ENCODE data around the gene RBCK1. TPM values are rescaled to one million over a fixed set of nuclear protein-coding genes. Genes with fewer than 3 reads are reported as not detected.
A peak's percentile ranks its signal among the peaks of the same experiment; 100 is the strongest.

The RBCK1 gene
- total and polyA plus RNA-seq, 9 of the 15 experiments (the other 6 are each of a cell fraction or from before 2014, with no cell fraction given) = 5.9 to 59.3 (median 26.5) TPM

- TF ChIP-seq, protein P1, sequence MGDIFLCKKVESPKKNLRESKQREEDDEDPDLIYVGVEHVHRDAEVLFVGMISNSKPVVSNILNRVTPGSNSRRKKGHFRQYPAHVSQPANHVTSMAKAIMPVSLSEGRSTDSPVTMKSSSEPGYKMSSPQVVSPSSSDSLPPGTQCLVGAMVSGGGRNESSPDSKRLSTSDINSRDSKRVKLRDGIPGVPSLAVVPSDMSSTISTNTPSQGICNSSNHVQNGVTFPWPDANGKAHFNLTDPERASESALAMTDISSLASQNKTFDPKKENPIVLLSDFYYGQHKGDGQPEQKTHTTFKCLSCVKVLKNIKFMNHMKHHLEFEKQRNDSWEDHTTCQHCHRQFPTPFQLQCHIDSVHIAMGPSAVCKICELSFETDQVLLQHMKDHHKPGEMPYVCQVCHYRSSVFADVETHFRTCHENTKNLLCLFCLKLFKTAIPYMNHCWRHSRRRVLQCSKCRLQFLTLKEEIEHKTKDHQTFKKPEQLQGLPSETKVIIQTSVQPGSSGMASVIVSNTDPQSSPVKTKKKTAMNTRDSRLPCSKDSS (IDR thresholded peaks at IDR 0.05; ENCODE audit: low read depth, partially characterized antibody) = no peak
- TF ChIP-seq KHSRP (IDR thresholded peaks at IDR 0.05) (no peak), ARHGAP35 (IDR thresholded peaks at IDR 0.05; ENCODE audit: partially characterized antibody) (no peak), NCOR1 (IDR thresholded peaks at IDR 0.05) (peak; percentile 88), NCOA1 (IDR thresholded peaks at IDR 0.05; ENCODE audit: low read depth) (peak; percentile 95), NR2C2 (CRISPR knock-in tag; IDR thresholded peaks at IDR 0.05) (0 out of 2 replicates have a peak, but pooled peaks have one; percentile 37), NR2C2 (tag; IDR thresholded peaks at IDR 0.05) (peak; percentile 37), CEBPB (tag; IDR thresholded peaks at IDR 0.05) (peak; percentile 91), KDM4B (IDR thresholded peaks at IDR 0.05; ENCODE audit: borderline replicate concordance in 2 of 2, low read depth in 1 of 2) (peak in 1 of 2 experiments; percentile 81; a peak in 1 of 4 replicates), LEF1 (IDR thresholded peaks at IDR 0.05) (peak; percentile 47; the same call in 1 of the 2 replicates), ATF3 (IDR thresholded peaks at IDR 0.05) (peak; percentile 99), ATF3 (CRISPR knock-in tag; conservative IDR thresholded peaks at IDR 0.05) (0 out of 2 replicates have a peak, but pooled peaks have one; percentile 35), ZNF699 (CRISPR knock-in tag; IDR thresholded peaks at IDR 0.05; ENCODE audit: insufficient replicate concordance) (no peak), ETV6 (IDR thresholded peaks at IDR 0.05; ENCODE audit: borderline replicate concordance in 1 of 2, low read depth in 2 of 2, low read length in 1 of 2) (no peak), ETV6 (CRISPR knock-in tag; IDR thresholded peaks at IDR 0.05; ENCODE audit: borderline replicate concordance) (peak; percentile 74), TCFL5 (CRISPR knock-in tag; conservative IDR thresholded peaks at IDR 0.05) (no peak), GATAD2B (IDR thresholded peaks at IDR 0.05; ENCODE audit: borderline replicate concordance) (peak; percentile 77; the same call in 1 of the 2 replicates), SRF (CRISPR knock-in tag; IDR thresholded peaks at IDR 0.05) (no peak), C11orf30 (IDR thresholded peaks at IDR 0.05; ENCODE audit: low read depth) (no peak)
- TF ChIP-seq, protein P2, sequence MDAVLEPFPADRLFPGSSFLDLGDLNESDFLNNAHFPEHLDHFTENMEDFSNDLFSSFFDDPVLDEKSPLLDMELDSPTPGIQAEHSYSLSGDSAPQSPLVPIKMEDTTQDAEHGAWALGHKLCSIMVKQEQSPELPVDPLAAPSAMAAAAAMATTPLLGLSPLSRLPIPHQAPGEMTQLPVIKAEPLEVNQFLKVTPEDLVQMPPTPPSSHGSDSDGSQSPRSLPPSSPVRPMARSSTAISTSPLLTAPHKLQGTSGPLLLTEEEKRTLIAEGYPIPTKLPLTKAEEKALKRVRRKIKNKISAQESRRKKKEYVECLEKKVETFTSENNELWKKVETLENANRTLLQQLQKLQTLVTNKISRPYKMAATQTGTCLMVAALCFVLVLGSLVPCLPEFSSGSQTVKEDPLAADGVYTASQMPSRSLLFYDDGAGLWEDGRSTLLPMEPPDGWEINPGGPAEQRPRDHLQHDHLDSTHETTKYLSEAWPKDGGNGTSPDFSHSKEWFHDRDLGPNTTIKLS (IDR thresholded peaks at IDR 0.05; ENCODE audit: borderline replicate concordance, low read depth) = peak; percentile 21; the same call in 1 of the 2 replicates
- TF ChIP-seq, protein P3, sequence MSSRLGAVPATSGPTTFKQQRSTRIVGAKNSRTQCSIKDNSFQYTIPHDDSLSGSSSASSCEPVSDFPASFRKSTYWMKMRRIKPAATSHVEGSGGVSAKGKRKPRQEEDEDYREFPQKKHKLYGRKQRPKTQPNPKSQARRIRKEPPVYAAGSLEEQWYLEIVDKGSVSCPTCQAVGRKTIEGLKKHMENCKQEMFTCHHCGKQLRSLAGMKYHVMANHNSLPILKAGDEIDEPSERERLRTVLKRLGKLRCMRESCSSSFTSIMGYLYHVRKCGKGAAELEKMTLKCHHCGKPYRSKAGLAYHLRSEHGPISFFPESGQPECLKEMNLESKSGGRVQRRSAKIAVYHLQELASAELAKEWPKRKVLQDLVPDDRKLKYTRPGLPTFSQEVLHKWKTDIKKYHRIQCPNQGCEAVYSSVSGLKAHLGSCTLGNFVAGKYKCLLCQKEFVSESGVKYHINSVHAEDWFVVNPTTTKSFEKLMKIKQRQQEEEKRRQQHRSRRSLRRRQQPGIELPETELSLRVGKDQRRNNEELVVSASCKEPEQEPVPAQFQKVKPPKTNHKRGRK (tag; IDR thresholded peaks at IDR 0.05) = no peak
Observed at GRCh38 chr20:380763-381580, 27.1 kb upstream of the RBCK1 start (continued).
